ENCODE results near the gene SLC25A1.

DNA sequence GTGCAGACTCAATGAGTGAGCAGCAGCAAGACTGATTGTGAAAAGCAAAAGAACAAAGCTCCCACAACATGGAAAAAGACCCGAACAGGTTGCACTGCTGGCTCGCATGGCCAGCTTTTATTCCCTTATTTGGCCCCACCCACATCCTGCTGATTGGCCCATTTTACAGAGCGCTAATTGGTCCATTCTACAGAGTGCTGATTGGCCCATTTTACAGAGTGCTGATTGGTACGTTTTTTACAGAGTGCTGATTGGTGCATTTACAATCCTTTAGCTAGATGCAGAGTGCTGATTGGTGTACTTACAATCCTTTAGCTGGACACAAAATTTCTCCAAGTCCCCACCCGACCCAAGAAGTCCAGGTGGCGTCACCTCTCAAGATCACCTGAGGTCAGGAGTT is 15.3 kb upstream of the SLC25A1 start:
- TF ChIP-seq POLR2AphosphoS5 (IDR thresholded peaks at IDR 0.05; ENCODE audit: low read depth, low read length), result no peak
- TF ChIP-seq POLR2A (IDR thresholded peaks at IDR 0.05; ENCODE audit: low read depth, low read length), result no peak
- TF ChIP-seq TAF1 (IDR thresholded peaks at IDR 0.05; ENCODE audit: borderline replicate concordance, low read depth, low read length), result no peak

All from GM12892 (cell line).